NB4 (cell line): Measurements from ENCODE around the gene EGFLAM.

ENCODE experiments used
- DNase-seq: peaks from one replicate; pipeline ENCODE4 v3.0.0; 2010; ENCODE audit warnings: low read depth
- H3K4me3 ChIP-seq: one replicate; pipeline ENCODE4 v1.5.1; 2011; ENCODE audit warnings: mild to moderate bottlenecking, low read depth, low read length, moderate library complexity
- MYC ChIP-seq: IDR thresholded peaks from 2 replicates; pipeline ENCODE4 v1.6.1; 2011; ENCODE audit warnings: low read depth, low read length
- POLR2A ChIP-seq: IDR thresholded peaks from 2 replicates; pipeline ENCODE4 v1.6.1; 2011; ENCODE audit warnings: mild to moderate bottlenecking; ENCODE audit not compliant: insufficient read length; ENCODE audit errors: extremely low read depth
- TF ChIP-seq, protein P1 (sequence below): IDR thresholded peaks from 2 replicates; pipeline ENCODE4 v1.6.1; 2011; ENCODE audit warnings: low read depth, low read length
- TF ChIP-seq, protein P2 (sequence below): IDR thresholded peaks from one replicate; pipeline ENCODE4 v1.5.1; 2012; ENCODE audit warnings: low read depth, low read length

Gene EGFLAM

DNA sequence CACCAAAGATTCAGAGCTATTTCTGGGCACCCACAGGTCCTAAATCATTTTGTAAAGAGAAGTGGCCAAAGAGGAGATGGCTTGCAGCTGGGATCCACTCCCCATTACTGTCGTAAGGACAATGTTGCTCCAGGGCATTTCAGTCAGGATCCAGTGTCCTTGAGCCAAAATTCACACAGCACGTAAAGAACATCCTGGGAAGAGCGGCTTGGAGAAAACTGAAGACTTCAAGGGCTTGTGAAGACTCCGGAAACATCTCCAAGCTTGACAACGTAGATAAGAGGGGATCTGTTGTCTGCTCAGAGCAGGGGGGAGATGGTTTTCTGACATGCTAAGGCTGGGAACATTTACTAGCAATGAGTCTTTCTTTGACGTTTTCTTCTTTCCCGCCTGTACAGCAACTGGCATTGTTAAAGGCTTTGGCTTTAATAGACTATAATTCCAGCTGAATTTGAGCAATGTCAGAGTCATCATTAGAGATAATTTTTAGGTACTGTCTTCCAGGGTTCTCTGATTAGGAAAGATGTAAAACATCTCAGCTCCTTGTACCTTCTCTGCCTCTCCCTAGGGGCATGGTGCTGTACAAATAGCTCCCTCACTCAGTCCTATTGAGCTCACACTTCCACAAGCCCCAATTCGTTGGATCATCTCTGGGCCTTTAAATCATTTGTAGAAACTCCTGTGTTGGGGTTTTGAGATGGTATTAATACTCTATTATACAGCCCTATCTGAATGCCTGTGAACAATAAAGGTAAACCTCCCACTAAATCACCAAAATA is 39.7 kb downstream of the EGFLAM start:
- DNase-seq: no peak
- TF ChIP-seq, protein P1, sequence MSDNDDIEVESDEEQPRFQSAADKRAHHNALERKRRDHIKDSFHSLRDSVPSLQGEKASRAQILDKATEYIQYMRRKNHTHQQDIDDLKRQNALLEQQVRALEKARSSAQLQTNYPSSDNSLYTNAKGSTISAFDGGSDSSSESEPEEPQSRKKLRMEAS: no peak
- TF ChIP-seq POLR2A (no peak), MYC (no peak)
- TF ChIP-seq, protein P2, sequence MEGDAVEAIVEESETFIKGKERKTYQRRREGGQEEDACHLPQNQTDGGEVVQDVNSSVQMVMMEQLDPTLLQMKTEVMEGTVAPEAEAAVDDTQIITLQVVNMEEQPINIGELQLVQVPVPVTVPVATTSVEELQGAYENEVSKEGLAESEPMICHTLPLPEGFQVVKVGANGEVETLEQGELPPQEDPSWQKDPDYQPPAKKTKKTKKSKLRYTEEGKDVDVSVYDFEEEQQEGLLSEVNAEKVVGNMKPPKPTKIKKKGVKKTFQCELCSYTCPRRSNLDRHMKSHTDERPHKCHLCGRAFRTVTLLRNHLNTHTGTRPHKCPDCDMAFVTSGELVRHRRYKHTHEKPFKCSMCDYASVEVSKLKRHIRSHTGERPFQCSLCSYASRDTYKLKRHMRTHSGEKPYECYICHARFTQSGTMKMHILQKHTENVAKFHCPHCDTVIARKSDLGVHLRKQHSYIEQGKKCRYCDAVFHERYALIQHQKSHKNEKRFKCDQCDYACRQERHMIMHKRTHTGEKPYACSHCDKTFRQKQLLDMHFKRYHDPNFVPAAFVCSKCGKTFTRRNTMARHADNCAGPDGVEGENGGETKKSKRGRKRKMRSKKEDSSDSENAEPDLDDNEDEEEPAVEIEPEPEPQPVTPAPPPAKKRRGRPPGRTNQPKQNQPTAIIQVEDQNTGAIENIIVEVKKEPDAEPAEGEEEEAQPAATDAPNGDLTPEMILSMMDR: no peak
- H3K4me3 ChIP-seq: no peak overlapping the region

DNA sequence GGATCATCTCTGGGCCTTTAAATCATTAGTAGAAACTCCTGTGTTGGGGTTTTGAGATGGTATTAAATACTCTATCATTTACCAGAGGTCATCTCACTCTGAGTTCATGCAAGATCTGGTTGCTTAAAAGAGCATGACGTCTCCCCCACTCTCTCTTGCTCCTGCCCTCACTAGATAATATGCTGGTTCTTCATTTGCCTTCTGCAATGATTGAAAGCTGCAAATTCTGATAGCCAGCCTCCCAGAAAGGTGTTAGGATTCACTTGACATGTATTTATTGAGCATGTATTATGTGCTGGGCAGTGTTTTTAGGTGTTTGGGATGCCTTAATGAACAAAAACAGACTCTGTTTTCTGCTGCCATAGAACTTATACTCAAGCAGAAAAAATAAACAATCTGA is 41.2 kb downstream of the EGFLAM start:
- TF ChIP-seq, protein P2: no peak
- TF ChIP-seq MYC (no peak), POLR2A (no peak)
- TF ChIP-seq, protein P1: no peak
- no peak for DNase-seq
- no peak overlapping the region for H3K4me3 ChIP-seq

DNA sequence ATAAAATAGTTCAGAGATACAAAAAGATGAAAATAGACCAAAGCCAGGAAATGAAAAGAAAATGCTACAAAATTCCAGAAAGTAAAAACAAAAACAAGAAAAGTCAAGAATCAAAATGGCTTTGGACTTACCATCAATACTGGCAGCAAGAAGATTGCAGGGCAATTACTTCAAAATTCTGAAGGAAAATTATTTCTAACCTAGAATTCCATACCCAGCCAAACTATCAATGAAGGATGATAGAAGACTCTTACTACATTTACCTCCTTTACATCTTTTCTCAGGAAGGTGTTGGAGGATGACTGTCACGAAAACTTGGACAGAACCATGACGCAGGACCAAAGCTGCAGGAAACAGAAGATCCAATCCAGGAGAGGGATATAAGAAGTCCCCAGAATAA is 46.8 kb downstream of the EGFLAM start:
- no peak for DNase-seq
- TF ChIP-seq POLR2A (no peak), MYC (no peak)
- TF ChIP-seq, protein P1: no peak
- TF ChIP-seq, protein P2: no peak
- no peak overlapping the region for H3K4me3 ChIP-seq

DNA sequence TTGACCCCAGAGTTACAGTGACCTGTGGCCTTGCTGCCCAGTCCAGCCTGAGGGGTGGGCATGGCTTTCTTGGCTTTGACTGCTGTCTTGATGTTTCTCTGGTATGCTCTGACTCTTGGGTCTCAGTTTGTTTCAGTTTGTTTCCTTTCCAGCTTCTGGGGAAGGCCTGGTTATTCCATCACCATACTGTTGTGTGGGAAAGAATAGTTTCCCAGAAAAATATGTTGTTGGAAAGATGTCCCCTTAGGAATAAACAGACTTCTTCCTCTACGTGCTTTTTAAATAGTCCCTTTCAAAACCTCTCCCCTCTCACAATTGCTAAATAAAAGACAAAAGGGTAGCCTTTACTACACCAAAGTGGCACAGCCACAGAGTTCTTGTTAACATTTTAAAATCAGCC is 49.5 kb downstream of the EGFLAM start:
- TF ChIP-seq MYC: no peak
- TF ChIP-seq, protein P1: no peak
- no peak for TF ChIP-seq POLR2A
- TF ChIP-seq, protein P2: no peak
- DNase-seq: no peak
- no peak overlapping the region for H3K4me3 ChIP-seq

DNA sequence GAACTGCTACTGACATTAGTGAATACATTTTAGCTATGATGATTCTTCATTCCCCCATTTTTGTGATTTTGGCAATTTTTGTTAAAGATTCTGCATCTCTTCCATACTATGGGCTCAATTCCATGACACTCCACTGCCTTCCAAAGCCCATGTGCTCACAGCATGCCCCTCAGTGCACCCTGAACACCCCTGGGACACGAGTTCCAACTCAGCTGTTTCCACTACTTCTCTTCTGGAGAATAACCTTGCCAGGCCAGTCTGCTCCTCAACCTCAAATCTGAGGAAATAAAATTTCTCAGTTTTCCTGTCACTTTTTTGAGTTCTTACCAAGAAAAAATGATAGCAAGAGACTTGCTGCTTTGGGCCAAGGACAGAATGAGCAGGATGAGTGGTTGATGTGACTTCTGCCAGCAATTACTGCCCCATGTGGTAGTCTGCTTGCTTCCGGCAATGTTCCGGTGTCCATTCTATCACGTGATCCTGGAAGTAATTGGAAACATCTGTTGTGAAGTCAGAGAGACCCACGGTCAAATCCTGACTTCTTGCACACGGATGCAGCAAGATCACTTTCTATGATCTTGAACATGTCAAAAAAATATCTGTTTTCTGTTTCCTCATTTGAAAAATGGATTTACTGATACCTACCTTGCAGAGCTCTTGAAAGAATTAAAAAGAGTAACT is 58.3 kb downstream of the EGFLAM start:
- no peak for DNase-seq
- H3K4me3 ChIP-seq: no peak overlapping the region
- TF ChIP-seq POLR2A (no peak), MYC (no peak)
- TF ChIP-seq, protein P2: no peak
- TF ChIP-seq, protein P1: no peak
